Measurements from ENCODE around the gene NINL.

DNA sequence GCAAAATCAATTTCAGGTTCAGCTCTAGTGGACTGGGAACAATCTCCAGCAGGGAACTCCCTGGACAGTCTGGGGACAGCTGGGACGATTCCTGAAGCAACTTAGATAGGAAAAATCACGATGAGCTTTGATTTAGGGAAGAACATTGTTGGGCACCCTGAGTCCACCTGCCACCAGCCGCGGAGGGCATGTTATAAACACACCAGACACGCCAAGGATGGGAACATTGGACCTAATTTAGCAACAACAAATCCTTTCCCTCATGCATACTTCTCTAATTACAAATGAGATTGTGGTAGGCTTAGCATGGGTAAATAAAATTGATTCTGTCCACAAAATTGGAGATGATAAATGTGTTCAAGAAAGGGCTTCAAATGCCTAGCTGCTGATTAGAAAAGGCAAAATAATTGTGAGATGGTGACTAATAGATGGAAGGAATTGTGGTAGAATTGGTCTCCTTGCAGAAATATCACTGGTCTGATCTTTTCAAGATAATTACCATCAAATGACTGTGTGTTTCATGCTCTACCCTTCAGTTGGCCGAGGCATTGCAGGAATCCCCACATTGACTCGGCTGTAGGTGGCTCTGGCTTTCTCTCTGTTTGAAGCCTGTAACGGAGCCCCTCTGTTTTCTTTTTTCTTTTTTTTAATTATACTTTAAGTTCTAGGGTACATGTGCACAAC is 44.6 kb upstream of the NINL start:
- no peak for TF ChIP-seq POLR2A (IDR thresholded peaks at IDR 0.05)
- TF ChIP-seq, protein P1, sequence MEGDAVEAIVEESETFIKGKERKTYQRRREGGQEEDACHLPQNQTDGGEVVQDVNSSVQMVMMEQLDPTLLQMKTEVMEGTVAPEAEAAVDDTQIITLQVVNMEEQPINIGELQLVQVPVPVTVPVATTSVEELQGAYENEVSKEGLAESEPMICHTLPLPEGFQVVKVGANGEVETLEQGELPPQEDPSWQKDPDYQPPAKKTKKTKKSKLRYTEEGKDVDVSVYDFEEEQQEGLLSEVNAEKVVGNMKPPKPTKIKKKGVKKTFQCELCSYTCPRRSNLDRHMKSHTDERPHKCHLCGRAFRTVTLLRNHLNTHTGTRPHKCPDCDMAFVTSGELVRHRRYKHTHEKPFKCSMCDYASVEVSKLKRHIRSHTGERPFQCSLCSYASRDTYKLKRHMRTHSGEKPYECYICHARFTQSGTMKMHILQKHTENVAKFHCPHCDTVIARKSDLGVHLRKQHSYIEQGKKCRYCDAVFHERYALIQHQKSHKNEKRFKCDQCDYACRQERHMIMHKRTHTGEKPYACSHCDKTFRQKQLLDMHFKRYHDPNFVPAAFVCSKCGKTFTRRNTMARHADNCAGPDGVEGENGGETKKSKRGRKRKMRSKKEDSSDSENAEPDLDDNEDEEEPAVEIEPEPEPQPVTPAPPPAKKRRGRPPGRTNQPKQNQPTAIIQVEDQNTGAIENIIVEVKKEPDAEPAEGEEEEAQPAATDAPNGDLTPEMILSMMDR (IDR thresholded peaks at IDR 0.05), result no peak

All from right lobe of liver (tissue), 4 donors.